ENCODE measurements around the gene SPATA25.
"Not testable (repeated sequence)": the region's sequence is repeated elsewhere in the genome, so short reads cannot be mapped to it uniquely, and the experiment has no call there.

GRCh38 chr20:45931680-45932079 is 44.3 kb upstream of the SPATA25 start:
- TF ChIP-seq, protein P1, sequence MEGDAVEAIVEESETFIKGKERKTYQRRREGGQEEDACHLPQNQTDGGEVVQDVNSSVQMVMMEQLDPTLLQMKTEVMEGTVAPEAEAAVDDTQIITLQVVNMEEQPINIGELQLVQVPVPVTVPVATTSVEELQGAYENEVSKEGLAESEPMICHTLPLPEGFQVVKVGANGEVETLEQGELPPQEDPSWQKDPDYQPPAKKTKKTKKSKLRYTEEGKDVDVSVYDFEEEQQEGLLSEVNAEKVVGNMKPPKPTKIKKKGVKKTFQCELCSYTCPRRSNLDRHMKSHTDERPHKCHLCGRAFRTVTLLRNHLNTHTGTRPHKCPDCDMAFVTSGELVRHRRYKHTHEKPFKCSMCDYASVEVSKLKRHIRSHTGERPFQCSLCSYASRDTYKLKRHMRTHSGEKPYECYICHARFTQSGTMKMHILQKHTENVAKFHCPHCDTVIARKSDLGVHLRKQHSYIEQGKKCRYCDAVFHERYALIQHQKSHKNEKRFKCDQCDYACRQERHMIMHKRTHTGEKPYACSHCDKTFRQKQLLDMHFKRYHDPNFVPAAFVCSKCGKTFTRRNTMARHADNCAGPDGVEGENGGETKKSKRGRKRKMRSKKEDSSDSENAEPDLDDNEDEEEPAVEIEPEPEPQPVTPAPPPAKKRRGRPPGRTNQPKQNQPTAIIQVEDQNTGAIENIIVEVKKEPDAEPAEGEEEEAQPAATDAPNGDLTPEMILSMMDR (IDR thresholded peaks at IDR 0.05; ENCODE audit: low read depth, low read length): not testable (repeated sequence)
- TF ChIP-seq POLR2A (IDR thresholded peaks at IDR 0.05; ENCODE audit: extremely low read depth, insufficient read length); MYC (IDR thresholded peaks at IDR 0.05; ENCODE audit: low read depth, low read length): not testable (repeated sequence)
- TF ChIP-seq, protein P2, sequence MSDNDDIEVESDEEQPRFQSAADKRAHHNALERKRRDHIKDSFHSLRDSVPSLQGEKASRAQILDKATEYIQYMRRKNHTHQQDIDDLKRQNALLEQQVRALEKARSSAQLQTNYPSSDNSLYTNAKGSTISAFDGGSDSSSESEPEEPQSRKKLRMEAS (IDR thresholded peaks at IDR 0.05; ENCODE audit: low read depth, low read length): not testable (repeated sequence)

Data from NB4 (cell line).